GM18526 (cell line): ENCODE measurements around the gene NEXN.
A peak's percentile ranks its signal among the peaks of the same experiment; 100 is the strongest.

Experiments
- POLR2A ChIP-seq: IDR thresholded peaks from 3 replicates; pipeline ENCODE4 v1.6.1; 2011; ENCODE audit not compliant: insufficient read length; ENCODE audit errors: extremely low read depth

NEXN gene

GRCh38 chr1:77975907-77976306 is 87.5 kb downstream of the NEXN start:
- TF ChIP-seq POLR2A: no peak

- no peak for TF ChIP-seq POLR2A
Measured at GRCh38 chr1:77976433-77977076, 88.1 kb downstream of the NEXN start.

GRCh38 chr1:77977989-77978292 is 89.5 kb downstream of the NEXN start:
- TF ChIP-seq POLR2A: no peak

GRCh38 chr1:77978293-77978968 is 90.0 kb downstream of the NEXN start:
- no peak for TF ChIP-seq POLR2A

- TF ChIP-seq POLR2A: peak; percentile 95
Measured at GRCh38 chr1:77978969-77979876, 90.8 kb downstream of the NEXN start, which contains the start of gene FUBP1. Gene FUBP1 (minus strand): TSS chr1:77979072. CDS start chr1:77979004, 68 bp downstream.

GRCh38 chr1:77983997-77984355 is 95.6 kb downstream of the NEXN start:
- TF ChIP-seq POLR2A: no peak

GRCh38 chr1:77984629-77985028 is 96.2 kb downstream of the NEXN start:
- no peak for TF ChIP-seq POLR2A

- TF ChIP-seq POLR2A: no peak
Measured at GRCh38 chr1:77986810-77987209, 98.4 kb downstream of the NEXN start.

GRCh38 chr1:77987919-77988318 is 99.5 kb downstream of the NEXN start:
- TF ChIP-seq POLR2A: no peak

- no peak for TF ChIP-seq POLR2A
Measured at GRCh38 chr1:77989744-77990143, 101.3 kb downstream of the NEXN start.

- TF ChIP-seq POLR2A: no peak
Measured at GRCh38 chr1:77990629-77991204, 102.3 kb downstream of the NEXN start.

- no peak for TF ChIP-seq POLR2A
Measured at GRCh38 chr1:77991638-77992037, 103.2 kb downstream of the NEXN start.
